GM03348 (cell line): ENCODE measurements around the gene PRKAA1.
A peak's percentile ranks its signal among the peaks of the same experiment; 100 is the strongest.

ENCODE experiments used
- DNase-seq: peaks from one replicate; pipeline ENCODE4 v3.0.0; 2012; ENCODE audit warnings: low spot score

Gene PRKAA1

DNA sequence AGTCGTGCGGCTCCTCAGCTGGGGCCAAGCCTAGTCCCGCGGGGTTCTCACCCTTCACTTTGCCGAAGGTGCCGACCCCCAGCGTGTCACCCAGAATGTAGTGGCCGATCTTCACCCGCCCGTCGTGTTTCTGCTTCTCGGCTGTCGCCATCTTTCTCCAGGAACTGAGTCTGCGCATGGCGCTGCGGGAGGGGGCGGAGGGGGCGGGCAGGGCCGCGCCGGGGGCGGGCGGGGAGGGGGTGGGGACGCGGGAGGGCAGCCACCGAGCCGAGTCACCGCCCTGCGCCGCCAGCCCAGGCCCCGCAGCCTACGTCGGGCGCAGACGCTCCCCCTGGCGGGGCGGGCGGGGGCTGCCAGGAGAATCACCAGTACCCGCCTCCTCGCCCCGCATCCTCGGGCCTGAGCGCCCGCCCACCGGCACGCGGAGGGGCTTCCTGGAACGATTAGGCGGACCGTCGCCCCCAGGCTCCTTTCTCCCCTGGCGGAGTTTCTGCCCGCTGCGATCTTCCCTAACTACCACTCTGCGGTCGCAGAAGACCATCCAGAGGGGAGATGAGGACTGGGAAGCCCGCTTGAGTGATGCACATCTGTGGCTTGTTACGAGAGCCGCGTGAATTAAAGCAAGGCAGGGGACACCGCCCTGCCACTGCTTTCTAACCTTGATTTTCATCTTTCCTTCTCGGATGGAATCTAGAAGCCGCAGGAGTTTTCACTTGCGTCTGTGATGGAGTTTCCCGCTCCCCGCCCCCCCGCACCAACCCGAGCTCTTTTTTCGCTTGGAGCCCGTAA is at the start of gene PRKAA1:
Gene PRKAA1, minus strand, starts transcription at position 363 of the 789 bp plus-strand sequence. Its CDS starts 185 bp downstream, at position 178.
- DNase-seq = peak; percentile 99

- no peak for DNase-seq
Observed at GRCh38 chr5:40847525-40847924, 49.4 kb upstream of the PRKAA1 start.

- no peak for DNase-seq
Observed at GRCh38 chr5:40846371-40846770, 48.2 kb upstream of the PRKAA1 start.

- no peak for DNase-seq
Observed at GRCh38 chr5:40844565-40844964, 46.4 kb upstream of the PRKAA1 start.

DNA sequence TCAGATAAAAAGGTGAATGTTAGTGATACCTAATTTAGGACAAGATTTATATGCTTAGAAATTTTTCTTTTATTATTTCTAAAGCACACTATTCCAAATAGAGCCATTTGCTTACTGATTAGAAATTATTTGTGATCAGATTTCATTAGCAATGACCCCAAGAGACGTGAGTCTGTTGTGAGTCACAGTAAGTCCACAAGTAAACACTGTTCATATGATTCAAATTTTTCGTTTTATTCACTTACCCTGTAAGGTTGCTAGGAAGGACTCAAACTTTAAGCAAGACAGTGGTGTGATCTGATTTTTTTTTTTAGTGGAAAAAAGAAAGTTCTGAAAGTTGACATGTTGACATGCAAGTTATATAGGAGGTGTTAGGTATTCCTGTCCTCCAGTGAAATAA is 44.2 kb upstream of the PRKAA1 start:
- DNase-seq = peak; percentile 39

DNA sequence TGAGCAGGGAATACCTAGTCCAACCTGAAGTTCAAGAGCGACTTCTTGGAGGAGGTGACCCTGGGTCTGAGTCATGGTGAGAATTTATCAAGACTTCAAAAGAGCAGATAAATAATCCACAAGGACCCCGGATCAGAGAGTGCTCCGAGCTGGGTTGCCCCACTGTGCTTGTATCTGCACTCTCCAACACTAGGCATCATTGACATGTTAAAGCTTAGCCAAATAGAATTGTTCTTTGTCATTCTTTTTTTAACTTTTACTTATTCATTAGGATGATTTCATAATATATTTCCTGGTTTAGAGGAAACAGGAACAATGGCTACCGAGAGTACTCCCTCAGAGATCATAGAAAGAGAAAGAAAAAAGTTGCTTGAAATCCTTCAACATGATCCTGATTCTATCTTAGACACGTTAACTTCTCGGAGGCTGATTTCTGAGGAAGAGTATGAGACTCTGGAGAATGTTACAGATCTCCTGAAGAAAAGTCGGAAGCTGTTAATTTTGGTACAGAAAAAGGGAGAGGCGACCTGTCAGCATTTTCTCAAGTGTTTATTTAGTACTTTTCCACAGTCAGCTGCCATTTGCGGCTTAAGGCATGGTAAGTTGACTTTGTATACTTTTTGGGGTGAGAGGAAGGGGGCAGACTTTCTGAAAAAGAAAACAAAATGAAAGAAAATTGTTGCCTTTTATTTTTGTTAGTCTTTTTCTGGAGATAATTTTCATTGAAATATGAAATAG is 43.1 kb upstream of the PRKAA1 start, which contains the start of gene CARD6:
Gene CARD6, plus strand, starts transcription at position 300 of the 738 bp plus-strand sequence. Its CDS starts 16 bp downstream, at position 316.
- DNase-seq = peak; percentile 28

- DNase-seq = no peak
Observed at GRCh38 chr5:40838086-40838485, 39.9 kb upstream of the PRKAA1 start.

GRCh38 chr5:40834849-40835787 is 36.9 kb upstream of the PRKAA1 start, which contains the start of gene RPL37:
Gene RPL37 (minus strand): TSS chr5:40835222. CDS start chr5:40835185, 37 bp downstream.
- peak; percentile 97 for DNase-seq

GRCh38 chr5:40834391-40834848 is 36.2 kb upstream of the PRKAA1 start:
- DNase-seq = no peak

- no peak for DNase-seq
Observed at GRCh38 chr5:40833712-40834229, 35.6 kb upstream of the PRKAA1 start.

DNA sequence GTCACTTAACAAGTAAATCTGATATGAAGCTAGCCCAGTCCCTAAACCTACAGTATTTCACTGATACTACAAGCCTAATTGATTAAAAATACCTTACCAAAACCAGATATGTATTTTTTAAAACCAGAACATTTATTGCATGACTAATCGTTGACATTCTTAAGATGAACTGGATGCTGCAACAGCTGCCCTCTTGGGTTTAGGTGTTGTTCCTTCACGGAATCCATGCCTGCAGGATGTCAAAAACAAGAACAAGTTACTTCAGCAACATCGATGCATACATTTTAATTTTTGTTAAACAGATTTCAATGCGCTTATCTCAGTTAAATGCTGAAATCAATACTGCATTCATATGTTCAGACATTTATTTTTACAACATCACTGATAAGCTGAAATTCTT is 34.2 kb upstream of the PRKAA1 start:
- DNase-seq = no peak

GRCh38 chr5:40831346-40832210 is 33.4 kb upstream of the PRKAA1 start:
- DNase-seq = no peak

DNA sequence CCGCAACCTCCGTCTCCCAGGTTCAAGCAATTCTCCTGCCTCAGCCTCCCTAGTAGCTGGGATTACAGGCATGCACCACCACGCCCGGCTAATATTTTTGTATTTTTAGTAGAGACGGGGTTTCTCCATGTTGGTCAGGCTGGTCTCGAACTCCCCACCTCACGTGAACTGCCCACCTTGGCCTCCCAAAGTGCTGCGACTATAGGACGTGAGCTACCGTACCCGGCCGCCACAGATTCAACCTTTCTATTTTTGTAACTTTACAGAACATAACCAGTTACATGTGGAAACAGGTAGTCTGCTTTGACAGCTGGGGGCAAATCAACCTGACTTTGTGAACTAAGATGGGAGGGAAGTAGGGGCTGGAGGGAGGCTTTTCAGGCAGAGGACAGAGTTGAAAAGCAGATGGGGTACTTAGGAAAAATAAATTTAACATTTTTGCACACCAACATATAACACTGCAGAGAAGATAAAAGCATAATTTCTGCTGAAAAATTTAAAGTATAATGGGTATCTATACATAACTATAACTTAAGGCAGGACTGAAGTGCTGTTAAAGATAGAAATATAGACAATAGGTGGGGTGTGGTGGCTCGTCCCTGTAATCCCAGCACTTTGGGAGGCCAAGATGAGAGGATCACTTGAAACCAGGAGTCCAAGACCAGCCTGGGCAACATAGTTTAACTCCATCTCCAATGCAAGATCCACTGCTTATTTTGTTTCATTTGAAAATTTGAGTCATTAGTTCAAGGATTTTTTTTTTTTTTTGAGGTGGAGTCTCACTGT is 31.8 kb upstream of the PRKAA1 start:
- DNase-seq = no peak

GRCh38 chr5:40828690-40829661 is 30.8 kb upstream of the PRKAA1 start:
- DNase-seq = no peak

- no peak for DNase-seq
Observed at GRCh38 chr5:40828021-40828631, 30.0 kb upstream of the PRKAA1 start.

GRCh38 chr5:40827188-40827977 is 29.2 kb upstream of the PRKAA1 start:
- DNase-seq = no peak

- DNase-seq = no peak
Observed at GRCh38 chr5:40826489-40827187, 28.5 kb upstream of the PRKAA1 start.
